A549 (cell line): ENCODE results near the gene CHST11. TPM values are rescaled to one million over a fixed set of nuclear protein-coding genes. Genes with fewer than 3 reads are reported as not detected.

ENCODE experiments used
- ATAC-seq, 2 experiments: fragments of 200-7000 bp in 1 of 2; fragments of >200 bp in 1 of 2; cut with Nextera tagmentation in 1 of 2; cut with Tn5 transposase in 1 of 2; 3 replicates each; pipeline versions ENCODE4 v1.8.0 to v1.9.1; 2018 to 2020; ENCODE audit warnings: mild to moderate bottlenecking in 1 of 2, moderate library complexity in 1 of 2
- CTCF ChIA-PET: fragments of 300-600 bp; sonication (Branson Sonifier 250); formaldehyde crosslinking; extraction: SDS; loops from one replicate; lab custom pipeline; 2021; ENCODE audit warnings: antibody characterized with exemption, inconsistent platforms; lab: Yijun Ruan, JAX
- POLR2A ChIA-PET: fragments of 350-600 bp; formaldehyde crosslinking; extraction: SDS; loops from one replicate; lab custom pipeline; 2021; ENCODE audit warnings: antibody characterized with exemption, inconsistent platforms; lab: Yijun Ruan, JAX
- DNase-seq, 2 experiments: peaks; one replicate each; pipeline versions ENCODE4 v3.0.0 to v3.0.0-alpha.2; 2011 to 2016; ENCODE audit warnings: low read depth in 1 of 2, low spot score in 1 of 2
- FAIRE-seq: peaks from 2 replicates; lab custom pipeline; 2011; peaks lifted over from hg19 to GRCh38; lab: Jason Lieb, UNC
- H3K27ac ChIP-seq, 2 experiments: fragments of >200 bp; sonication (Bioruptor Twin); formaldehyde crosslinking; 3 replicates each; pipeline ENCODE4 v1.5.1; 2016 to 2017
- H3K4me1 ChIP-seq: fragments of >200 bp; sonication (Bioruptor Twin); formaldehyde crosslinking; 3 replicates; pipeline ENCODE4 v1.6.1; 2016
- H3K4me2 ChIP-seq: fragments of >200 bp; sonication (Bioruptor Twin); formaldehyde crosslinking; 3 replicates; pipeline ENCODE4 v1.6.1; 2016
- H3K4me3 ChIP-seq: fragments of >200 bp; sonication (Bioruptor Twin); formaldehyde crosslinking; 3 replicates; pipeline ENCODE4 v1.5.1; 2016
- H3K9me3 ChIP-seq: fragments of >200 bp; sonication (Bioruptor Twin); formaldehyde crosslinking; 3 replicates; pipeline ENCODE4 v1.6.1; 2016
- CBX8 ChIP-seq: fragments of 200-600 bp; sonication (generic); IDR thresholded peaks from 2 replicates; pipeline ENCODE4 v1.6.1; 2016
- CEBPB ChIP-seq, 2 experiments: fragments of >200 bp in 1 of 2; sonication (Bioruptor Twin) in 1 of 2; formaldehyde crosslinking in 1 of 2; IDR thresholded peaks; 2 replicates each; pipeline ENCODE4 v1.6.1; 2012 to 2016
- CTCF ChIP-seq: fragments of >200 bp; sonication (Bioruptor Twin); formaldehyde crosslinking; IDR thresholded peaks from 3 replicates; pipeline ENCODE4 v1.5.1; 2016
- EHF ChIP-seq: fragments of 250-450 bp; sonication (Bioruptor Pico); IDR thresholded peaks from 2 replicates; pipeline ENCODE4 v1.5.0; 2020; ENCODE audit warnings: mild to moderate bottlenecking
- EHMT2 ChIP-seq: fragments of 200-600 bp; sonication (generic); IDR thresholded peaks from 2 replicates; pipeline ENCODE4 v1.6.1; 2016; ENCODE audit warnings: antibody characterized with exemption, low read depth, mild to moderate bottlenecking, moderate library complexity
- FOSL2 ChIP-seq, 2 experiments: fragments of 450-650 bp in 1 of 2; fragments of >200 bp in 1 of 2; sonication (Bioruptor Twin) in 1 of 2; formaldehyde crosslinking; IDR thresholded peaks; 2 replicates each; pipeline versions ENCODE4 v1.5.0 to v1.6.1; 2016 to 2020; ENCODE audit warnings: mild to moderate bottlenecking in 1 of 2, moderate library complexity in 1 of 2
- GATA3 ChIP-seq: IDR thresholded peaks from 2 replicates; pipeline ENCODE4 v1.6.1; 2012; ENCODE audit warnings: borderline replicate concordance
- HDAC2 ChIP-seq: fragments of 200-600 bp; sonication (generic); IDR thresholded peaks from 2 replicates; pipeline ENCODE4 v1.6.1; 2016
- HOXA7 ChIP-seq: fragments of 250-450 bp; sonication (Bioruptor Pico); IDR thresholded peaks from 2 replicates; pipeline ENCODE4 v1.5.0; 2020; ENCODE audit warnings: mild to moderate bottlenecking, moderate library complexity
- JUN ChIP-seq, 2 experiments: fragments of >200 bp; sonication (Bioruptor Twin); formaldehyde crosslinking; IDR thresholded peaks; 2 replicates in 1 of 2; 3 replicates in 1 of 2; pipeline ENCODE4 v1.6.1; 2016 to 2017
- KDM1A ChIP-seq: fragments of 200-600 bp; sonication (generic); IDR thresholded peaks from 2 replicates; pipeline ENCODE4 v1.6.1; 2016; ENCODE audit warnings: low read depth, mild to moderate bottlenecking
- MAFK ChIP-seq: fragments of 450-650 bp; IDR thresholded peaks from 2 replicates; pipeline ENCODE4 v1.6.1; 2014; ENCODE audit not compliant: partially characterized antibody
- MAX ChIP-seq: IDR thresholded peaks from 2 replicates; pipeline ENCODE4 v1.6.1; 2012
- MAZ ChIP-seq: fragments of 150-350 bp; IDR thresholded peaks from 2 replicates; pipeline ENCODE4 v1.6.1; 2014; ENCODE audit warnings: antibody characterized with exemption, low read depth, low read length, borderline replicate concordance
- NFE2L2 ChIP-seq: fragments of 150-350 bp; conservative IDR thresholded peaks from 2 replicates; pipeline ENCODE4 v1.6.1; 2014; ENCODE audit warnings: low read length
- NPAS2 ChIP-seq: fragments of 250-450 bp; sonication (Bioruptor Pico); IDR thresholded peaks from 2 replicates; pipeline ENCODE4 v1.8.0; 2022; ENCODE audit warnings: mild to moderate bottlenecking, moderate library complexity, borderline replicate concordance
- RAD21 ChIP-seq, 2 experiments: fragments of >200 bp in 1 of 2; sonication (Bioruptor Twin) in 1 of 2; formaldehyde crosslinking in 1 of 2; IDR thresholded peaks in 1 of 2; conservative IDR thresholded peaks in 1 of 2; 2 replicates in 1 of 2; 3 replicates in 1 of 2; pipeline ENCODE4 v1.6.1; 2012 to 2018; ENCODE audit warnings: inconsistent platforms in 1 of 2
- RARB ChIP-seq: fragments of 250-450 bp; sonication (Bioruptor Pico); IDR thresholded peaks from 2 replicates; pipeline ENCODE4 v1.8.0; 2021; ENCODE audit warnings: mild to moderate bottlenecking, moderate library complexity
- SMC3 ChIP-seq: fragments of >200 bp; sonication (Bioruptor Twin); formaldehyde crosslinking; IDR thresholded peaks from 3 replicates; pipeline ENCODE4 v1.6.1; 2018; ENCODE audit warnings: inconsistent platforms
- WGBS: methylation state at CpG from one replicate; pipeline ENCODE4 v1.1.6; 2017; ENCODE audit errors: missing lambda C conversion rate; 5-methylcytosine and 5-hydroxymethylcytosine counted together
- polyA plus RNA-seq, 4 experiments: library from polyadenylated mRNA; depleted of rRNA in 3 of 4; stranded (reverse); fragments of >200 nt; fragmentation: RNase III in 1 of 4; extraction: RNeasy Plus Mini Kit Qiagen cat#74134 plus additional on column Dnase treatment in 1 of 4; gene quantifications; 2 replicates in 3 of 4; 3 replicates in 1 of 4; pipeline ENCODE4 v1.2.3, GENCODE V29; 2011 to 2017

Gene CHST11
- polyA plus RNA-seq, 2 of the 4 experiments (the other 2 are of a cell fraction): 19.2 to 21.8 TPM

GRCh38 chr12:104578453-104578852 lies 121.7 kb downstream of the CHST11 start:
- ChIA-PET CTCF (interaction anchor here (1.4 kb wide), 1 partner anchor 197 kb away, joined by 3 read pairs; no protein-coding TSS in a partner anchor), POLR2A (interaction anchor here (1.0 kb wide), 1 partner anchor 26 kb away, joined by 4 read pairs; no protein-coding TSS in a partner anchor)
- Histone ChIP-seq H3K4me2 (peak overlapping the region; percentile 49), H3K4me3 (no peak overlapping the region), H3K4me1 (peaks cover 53% of the 10 kb centered on the region), H3K27ac (peak overlapping the region; percentile 56 to 72; a peak in 4 of 6 replicates), H3K9me3 (no peaks in the 10 kb centered on the region)
- FAIRE-seq (no peak), DNase-seq (peak; percentile 55 to 63), ATAC-seq (peak; percentile 72 to 73)
- WGBS: 34% methylated on average over 6 of the region's 6 CpGs
- TF ChIP-seq MAZ: no peak
- TF ChIP-seq FOSL2 (IDR thresholded peaks at IDR 0.05): no peak
- TF ChIP-seq FOSL2 (CRISPR knock-in tag; IDR thresholded peaks at IDR 0.05): peak; percentile 65; the same call in 1 of the 2 replicates
- TF ChIP-seq NFE2L2: no peak
- peak in 1 of 2 experiments; percentile 24; a peak in 2 of 4 replicates for TF ChIP-seq CEBPB (IDR thresholded peaks at IDR 0.05)
- TF ChIP-seq CTCF: no peak
- no peak for TF ChIP-seq SMC3
- TF ChIP-seq GATA3: peak; percentile 39; the same call in 1 of the 2 replicates
- TF ChIP-seq MAX: peak; percentile 60

GRCh38 chr12:104579718-104580495 lies 123.2 kb downstream of the CHST11 start:
- ChIA-PET CTCF (interaction anchor here (1.0 to 1.4 kb wide), 3 partner anchors 31 to 297 kb away, joined by 3 to 5 read pairs (median 4); no protein-coding TSS in a partner anchor), POLR2A (no interaction called here)
- no peak overlapping the region for H3K4me2 ChIP-seq
- peak overlapping the region in 1 of 2 experiments; percentile 51; a peak in 3 of 6 replicates for H3K27ac ChIP-seq
- DNase-seq: no peak
- no peak for TF ChIP-seq MAFK
- TF ChIP-seq HOXA7 (CRISPR knock-in tag): no peak
- FAIRE-seq: no peak
- H3K4me1 ChIP-seq: peaks cover 52% of the 10 kb centered on the region
- no peak overlapping the region for H3K4me3 ChIP-seq
- ATAC-seq: no peak
- 67% methylated on average over 7 of the region's 7 CpGs for WGBS
- H3K9me3 ChIP-seq: no peaks in the 10 kb centered on the region

GRCh38 chr12:104581005-104581570 lies 124.3 kb downstream of the CHST11 start:
- Histone ChIP-seq H3K4me1 (peaks cover 51% of the 10 kb centered on the region), H3K4me2 (peak overlapping the region; percentile 20; the same call in 1 of the 3 replicates), H3K27ac (peak overlapping the region in 1 of 2 experiments; percentile 51; a peak in 3 of 6 replicates), H3K4me3 (no peak overlapping the region), H3K9me3 (no peaks in the 10 kb centered on the region)
- TF ChIP-seq CBX8: no peak
- TF ChIP-seq RARB (CRISPR knock-in tag): no peak
- no peak for TF ChIP-seq HDAC2
- no peak for TF ChIP-seq NFE2L2
- no peak for TF ChIP-seq KDM1A
- TF ChIP-seq JUN (IDR thresholded peaks at IDR 0.05): no peak
- no peak for TF ChIP-seq EHF (CRISPR knock-in tag)
- TF ChIP-seq RAD21 (conservative IDR thresholded peaks at IDR 0.05 in 1 of 2, IDR thresholded peaks at IDR 0.05 in 1 of 2): no peak
- no peak for TF ChIP-seq NPAS2
- no peak for TF ChIP-seq EHMT2
- CTCF ChIA-PET: interaction anchor here (0.6 to 1.4 kb wide), 3 partner anchors 29 to 934 kb away, joined by 3 to 4 read pairs (median 3); no protein-coding TSS in a partner anchor
- ATAC-seq (no peak), DNase-seq (no peak), FAIRE-seq (no peak)
- POLR2A ChIA-PET: no interaction called here
- 71% methylated on average over 2 of the region's 2 CpGs for WGBS
